HCT116 (cell line): Measurements from ENCODE around the gene ALDH1L1. TPM values are rescaled to one million over a fixed set of nuclear protein-coding genes. Genes with fewer than 3 reads are reported as not detected.

ENCODE experiments used
- ATAC-seq: fragments of 200-7000 bp; cut with Tn5 transposase; 2 replicates; pipeline ENCODE4 v1.9.1; 2020; ENCODE audit warnings: mild to moderate bottlenecking, moderate library complexity
- BruUV-seq: library from RNA; stranded (reverse); fragments of 400-500 nt; replicated peaks from 2 replicates; lab custom pipeline; 2021; lab: Mats Ljungman, UMichigan
- CTCF ChIA-PET: fragments of 300-600 bp; sonication (Branson Sonifier 250); formaldehyde crosslinking; loops from one replicate; lab custom pipeline; 2021; ENCODE audit warnings: antibody characterized with exemption; lab: Charles Lee
- POLR2A ChIA-PET: fragments of 300-600, 350-600 bp; sonication (Branson Sonifier 250); formaldehyde crosslinking; loops from one replicate; lab custom pipeline; 2021; ENCODE audit warnings: antibody characterized with exemption; lab: Charles Lee
- RAD21 ChIA-PET, 2 experiments: fragments of 300-600 bp; sonication (Branson Sonifier 250); formaldehyde crosslinking; loops; one replicate each; lab custom pipeline; 2023; ENCODE audit warnings: low total read pairs in 2 of 2; ENCODE audit not compliant: uncharacterized antibody in 2 of 2, unreplicated experiment in 2 of 2, low non-redundant PET in 1 of 2; lab: Charles Lee
- DNase-seq: peaks from one replicate; pipeline ENCODE4 v3.0.0-alpha.2; 2010; ENCODE audit warnings: low read depth, low spot score
- H2AFZ ChIP-seq: fragments of 200-600 bp; shearing (Covaris generic), sonication (generic); 2 replicates; pipeline ENCODE4 v1.6.1; 2017; ENCODE audit warnings: low read depth, mixed run types, mixed read lengths, antibody characterized with exemption, low read length; ENCODE audit not compliant: poor library complexity, severe bottlenecking
- H3K27ac ChIP-seq: 2 replicates; pipeline ENCODE4 v1.5.1; 2012; ENCODE audit warnings: low read depth, low read length
- H3K27me3 ChIP-seq: fragments of 200-600 bp; sonication (generic); 2 replicates; pipeline ENCODE4 v1.6.1; 2016; ENCODE audit warnings: mixed run types, low read length, mixed read lengths; ENCODE audit not compliant: insufficient read depth
- H3K36me3 ChIP-seq, 2 experiments: fragments of 200-500 bp in 1 of 2; fragments of 200-600 bp in 1 of 2; sonication (Bioruptor generic) in 1 of 2; sonication (generic) in 1 of 2; 2 replicates each; pipeline versions ENCODE4 v1.5.1 to v1.6.1; 2014 to 2016; ENCODE audit warnings: low read length in 2 of 2, inconsistent platforms in 1 of 2, mixed read lengths in 1 of 2, mixed run types in 1 of 2; ENCODE audit not compliant: insufficient read depth in 2 of 2, control insufficient read depth in 1 of 2
- H3K4me1 ChIP-seq, 2 experiments: fragments of 200-600 bp in 1 of 2; sonication (generic) in 1 of 2; 2 replicates each; pipeline versions ENCODE4 v1.5.1 to v1.6.1; 2012 to 2017; ENCODE audit warnings: low read length in 2 of 2, inconsistent platforms in 1 of 2, mild to moderate bottlenecking in 1 of 2, mixed read lengths in 1 of 2, mixed run types in 1 of 2, moderate library complexity in 1 of 2; ENCODE audit not compliant: insufficient read depth in 2 of 2, control insufficient read depth in 1 of 2
- H3K4me2 ChIP-seq: fragments of 200-600 bp; sonication (generic); 2 replicates; pipeline ENCODE4 v1.6.1; 2017; ENCODE audit warnings: mixed run types, low read length, mixed read lengths
- H3K4me3 ChIP-seq, 2 experiments: fragments of 200-600 bp in 1 of 2; sonication (generic) in 1 of 2; replicated peaks in 1 of 2; 2 replicates each; pipeline ENCODE4 v1.5.1; 2011 to 2016; ENCODE audit warnings: low read length in 2 of 2, control low read depth in 1 of 2, low read depth in 1 of 2, mild to moderate bottlenecking in 1 of 2, mixed read lengths in 1 of 2, mixed run types in 1 of 2
- H3K79me2 ChIP-seq: fragments of 200-600 bp; sonication (generic); 2 replicates; pipeline ENCODE4 v1.6.1; 2017; ENCODE audit warnings: mild to moderate bottlenecking, mixed run types, low read length, moderate library complexity, mixed read lengths; ENCODE audit not compliant: insufficient read depth
- H3K9ac ChIP-seq: fragments of 200-600 bp; sonication (generic); 2 replicates; pipeline ENCODE4 v1.6.1; 2016; ENCODE audit warnings: low read length, mixed read lengths
- H3K9me2 ChIP-seq: fragments of 200-600 bp; sonication (generic), shearing (Covaris generic); 2 replicates; pipeline ENCODE4 v1.6.1; 2017; ENCODE audit warnings: mixed run types, mild to moderate bottlenecking, moderate library complexity; ENCODE audit not compliant: insufficient read depth
- H3K9me3 ChIP-seq, 2 experiments: fragments of 200-500 bp in 1 of 2; fragments of 200-600 bp in 1 of 2; sonication (Bioruptor generic) in 1 of 2; sonication (generic) in 1 of 2; 2 replicates each; pipeline ENCODE4 v1.6.1; 2014 to 2017; ENCODE audit warnings: low read length in 2 of 2, mixed read lengths in 2 of 2, inconsistent platforms in 1 of 2, low read depth in 1 of 2, mild to moderate bottlenecking in 1 of 2, mixed run types in 1 of 2, moderate library complexity in 1 of 2; ENCODE audit not compliant: control insufficient read depth in 1 of 2, insufficient read depth in 1 of 2
- H4K20me1 ChIP-seq: fragments of 200-600 bp; sonication (generic), shearing (Covaris generic); 2 replicates; pipeline ENCODE4 v1.6.1; 2017; ENCODE audit warnings: mixed run types, mild to moderate bottlenecking, moderate library complexity; ENCODE audit not compliant: insufficient read depth
- CBX3 ChIP-seq: IDR thresholded peaks from 2 replicates; pipeline ENCODE4 v1.6.1; 2012; ENCODE audit warnings: low read depth
- EGR1 ChIP-seq: IDR thresholded peaks from 2 replicates; pipeline ENCODE4 v1.6.1; 2012; ENCODE audit warnings: low read depth
- SIN3A ChIP-seq: IDR thresholded peaks from 2 replicates; pipeline ENCODE4 v1.6.1; 2012; ENCODE audit warnings: low read depth
- SP1 ChIP-seq: IDR thresholded peaks from 2 replicates; pipeline ENCODE4 v1.6.1; 2012; ENCODE audit warnings: low read depth
- SRF ChIP-seq: IDR thresholded peaks from 2 replicates; pipeline ENCODE4 v1.6.1; 2012; ENCODE audit warnings: low read depth
- ZNF274 ChIP-seq: fragments of 200-500 bp; sonication (Bioruptor generic); IDR thresholded peaks from 2 replicates; pipeline ENCODE4 v1.6.1; 2014; ENCODE audit warnings: mild to moderate bottlenecking, low read depth, low read length, inconsistent platforms
- intact Hi-C: fragments of 100-400 bp; cut with micrococcal nuclease; formaldehyde crosslinking; loops from 2 replicates; pipeline ENCODE4 v1.10.0; 2022
- total RNA-seq: library from RNA; stranded (reverse); gene quantifications from one replicate; pipeline ENCODE4 v1.2.1, GENCODE V29; 2021; ENCODE audit not compliant: unreplicated experiment

The ALDH1L1 gene
- total RNA-seq, 1 experiment from 2014 or later: 0.81 TPM

DNA sequence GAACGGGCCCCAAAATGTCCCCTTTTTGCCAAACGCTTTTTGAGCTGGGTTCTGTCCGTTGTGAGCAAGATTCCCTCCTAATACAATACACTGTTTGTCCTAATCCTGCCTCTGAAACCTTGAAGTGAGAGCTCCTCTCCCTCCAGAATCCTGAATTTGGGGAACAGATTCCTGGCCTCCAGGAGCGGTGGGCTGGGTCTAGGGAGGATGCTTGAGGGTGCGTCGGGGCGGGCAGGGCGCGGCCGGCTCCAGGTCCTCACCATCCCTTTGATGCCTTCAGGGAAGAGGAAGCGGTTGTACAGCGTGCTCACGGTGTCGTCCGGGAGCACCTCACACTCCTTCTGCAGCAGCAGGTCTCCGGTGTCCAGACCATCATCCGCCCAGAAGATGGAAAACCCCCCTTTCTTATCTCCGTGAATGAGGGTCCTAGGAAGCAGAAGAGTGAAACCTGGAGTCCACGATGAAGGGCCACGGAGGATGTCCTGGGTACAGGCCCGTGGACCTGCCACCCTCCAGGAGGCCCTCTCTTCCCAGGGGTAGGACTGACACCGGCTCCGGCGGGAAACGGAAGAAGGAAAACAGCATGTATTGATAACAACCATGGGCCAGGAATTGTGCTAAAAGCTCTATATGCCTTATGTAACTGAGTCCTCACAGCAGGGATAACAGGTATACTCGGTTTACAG, 23.2 kb downstream of the ALDH1L1 start:
- no TSS peak for BruUV-seq
- TF ChIP-seq CBX3 (no peak), SP1 (no peak), ZNF274 (no peak), EGR1 (no peak), SIN3A (no peak), SRF (no peak)
- TF ChIP-seq, all 23 proteins: peak for 0

GRCh38 chr3:126156468-126156867, 23.9 kb downstream of the ALDH1L1 start:
- Histone ChIP-seq H3K9me3 (no peaks in the 10 kb centered on the region), H3K4me1 (no peaks in the 10 kb centered on the region), H3K4me3 (no peak overlapping the region), H3K79me2 (no peaks in the 10 kb centered on the region), H3K9me2 (no peaks in the 10 kb centered on the region), H2AFZ (no peak overlapping the region), H3K27me3 (no peaks in the 10 kb centered on the region), H3K27ac (no peak overlapping the region), H3K36me3 (no peaks in the 10 kb centered on the region), H3K9ac (no peak overlapping the region), H3K4me2 (no peak overlapping the region), H4K20me1 (no peaks in the 10 kb centered on the region)
- TF ChIP-seq CBX3 (no peak), SP1 (peak; percentile 21; the same call in 1 of the 2 replicates)
- POLR2A ChIA-PET: no interaction called here
- BruUV-seq: no TSS peak
- ATAC-seq: peak; percentile 73
- DNase-seq: no peak
- intact Hi-C loops: no loop called here
- RAD21 ChIA-PET: no interaction called here
- CTCF ChIA-PET: interaction anchor here (0.7 kb wide), 2 partner anchors 22 to 90 kb away, joined by 3 read pairs; no protein-coding TSS in a partner anchor

More for the DNA sequence above, 23.2 kb downstream of the ALDH1L1 start:
- ATAC-seq (no peak), DNase-seq (no peak)
- no peak overlapping the region for H3K27ac ChIP-seq
- no peaks in the 10 kb centered on the region for H3K27me3 ChIP-seq
- H3K4me2 ChIP-seq: no peak overlapping the region
- intact Hi-C loops: no loop called here
- no peak overlapping the region for H2AFZ ChIP-seq
- no peaks in the 10 kb centered on the region for H4K20me1 ChIP-seq
- H3K9ac ChIP-seq: no peak overlapping the region
- no peaks in the 10 kb centered on the region for H3K79me2 ChIP-seq
- no peak overlapping the region for H3K4me3 ChIP-seq
- RAD21 ChIA-PET: no interaction called here
- H3K9me3 ChIP-seq: no peaks in the 10 kb centered on the region
- no peaks in the 10 kb centered on the region for H3K9me2 ChIP-seq
- CTCF ChIA-PET: no interaction called here
- POLR2A ChIA-PET: no interaction called here
- no peaks in the 10 kb centered on the region for H3K4me1 ChIP-seq
- H3K36me3 ChIP-seq: no peaks in the 10 kb centered on the region
